Ascending aorta (tissue), 2 donors: ENCODE data around the gene PTGES3. TPM values are rescaled to one million over a fixed set of nuclear protein-coding genes. Genes with fewer than 3 reads are reported as not detected.
A peak's percentile ranks its signal among the peaks of the same experiment; 100 is the strongest.
"Not testable (repeated sequence)": the region's sequence is repeated elsewhere in the genome, so short reads cannot be mapped to it uniquely, and the experiment has no call there.

Experiments used
- DNase-seq, 2 donors: peaks; one replicate each; pipeline ENCODE4 v3.0.0-alpha.2; 2019; ENCODE audit warnings: low spot score in 2 of 2
- H3K27ac ChIP-seq, 2 donors: fragments of 200-600 bp; sonication (generic); one replicate each; pipeline ENCODE4 v1.5.1; 2016 to 2017; ENCODE audit warnings: mild to moderate bottlenecking in 1 of 2
- H3K27me3 ChIP-seq: fragments of 200-600 bp; sonication (generic); one replicate; pipeline ENCODE4 v1.5.1; 2017
- H3K36me3 ChIP-seq, 2 donors: fragments of 200-600 bp; sonication (generic); one replicate each; pipeline ENCODE4 v1.5.1; 2016
- H3K4me1 ChIP-seq, 2 donors: fragments of 200-600 bp; sonication (generic); one replicate each; pipeline ENCODE4 v1.5.1; 2016 to 2017; ENCODE audit warnings: mild to moderate bottlenecking in 1 of 2
- H3K4me3 ChIP-seq, 2 donors: fragments of 200-600 bp; sonication (generic); one replicate each; pipeline ENCODE4 v1.5.1; 2016 to 2017; ENCODE audit warnings: mild to moderate bottlenecking in 1 of 2
- H3K9me3 ChIP-seq, 2 donors: fragments of 200-600 bp; sonication (generic); one replicate each; pipeline ENCODE4 v1.5.1; 2016
- intact Hi-C: fragments of 100-400 bp; cut with DNase I; formaldehyde crosslinking; loops from one replicate; pipeline ENCODE4 v1.15.1; 2023
- total RNA-seq: library from RNA; depleted of rRNA; stranded (reverse); fragments of >200 nt; gene quantifications from one replicate; pipeline ENCODE4 v1.1.0, GENCODE V29; 2016
- TF ChIP-seq, protein P1 (sequence below), 3 experiments: fragments of 200-600 bp in 2 of 3; fragments of 450-650 bp in 1 of 3; sonication (generic) in 2 of 3; IDR thresholded peaks; one replicate each; pipeline ENCODE4 v1.5.1; 2016 to 2019; ENCODE audit warnings: antibody characterized with exemption in 3 of 3, mild to moderate bottlenecking in 1 of 3, moderate library complexity in 1 of 3

The PTGES3 gene
- total RNA-seq, 1 donor from 2014 or later, result 62.2 TPM

DNA sequence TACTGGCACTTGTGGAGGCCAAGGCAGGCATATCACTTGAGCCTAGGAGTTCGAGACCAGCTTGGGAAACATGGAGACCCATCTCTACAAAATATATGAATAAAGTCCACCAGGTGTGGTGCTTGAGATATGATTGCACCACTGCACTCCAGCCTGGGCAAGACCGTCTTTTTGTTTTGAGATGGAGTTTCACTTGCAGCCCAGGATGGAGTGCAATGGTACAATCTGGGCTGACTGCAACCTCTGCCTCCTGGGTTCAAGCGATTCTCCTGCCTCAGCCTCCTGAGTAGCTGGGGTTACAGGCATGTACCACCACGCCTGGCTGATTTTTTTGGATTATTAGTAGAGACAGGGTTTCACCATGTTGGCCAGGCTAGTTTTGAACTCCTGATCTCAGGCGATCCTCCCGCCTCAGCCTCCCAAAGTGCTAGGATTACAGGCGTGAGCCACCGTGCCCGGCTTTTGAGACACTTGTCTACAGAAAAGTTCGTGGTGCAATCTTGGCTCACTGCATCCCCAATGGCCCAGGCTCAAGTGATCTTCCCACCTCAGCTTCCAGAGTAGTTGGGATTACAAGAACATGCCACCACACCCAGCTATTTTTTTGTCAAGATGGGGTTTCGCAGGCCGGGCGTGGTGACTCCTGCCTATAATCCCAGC lies 26.0 kb downstream of the PTGES3 start:
- Histone ChIP-seq H3K9me3 (no peaks in the 10 kb centered on the region), H3K4me1 (no peaks in the 10 kb centered on the region), H3K36me3 (peaks cover 40 to 53% of the 10 kb centered on the region in 2 donors), H3K4me3 (no peak overlapping the region), H3K27ac (no peak overlapping the region), H3K27me3 (no peaks in the 10 kb centered on the region)
- peak in 1 of 2 donors; percentile 41 for DNase-seq
- intact Hi-C loops, result no loop called here
- TF ChIP-seq, protein P1, sequence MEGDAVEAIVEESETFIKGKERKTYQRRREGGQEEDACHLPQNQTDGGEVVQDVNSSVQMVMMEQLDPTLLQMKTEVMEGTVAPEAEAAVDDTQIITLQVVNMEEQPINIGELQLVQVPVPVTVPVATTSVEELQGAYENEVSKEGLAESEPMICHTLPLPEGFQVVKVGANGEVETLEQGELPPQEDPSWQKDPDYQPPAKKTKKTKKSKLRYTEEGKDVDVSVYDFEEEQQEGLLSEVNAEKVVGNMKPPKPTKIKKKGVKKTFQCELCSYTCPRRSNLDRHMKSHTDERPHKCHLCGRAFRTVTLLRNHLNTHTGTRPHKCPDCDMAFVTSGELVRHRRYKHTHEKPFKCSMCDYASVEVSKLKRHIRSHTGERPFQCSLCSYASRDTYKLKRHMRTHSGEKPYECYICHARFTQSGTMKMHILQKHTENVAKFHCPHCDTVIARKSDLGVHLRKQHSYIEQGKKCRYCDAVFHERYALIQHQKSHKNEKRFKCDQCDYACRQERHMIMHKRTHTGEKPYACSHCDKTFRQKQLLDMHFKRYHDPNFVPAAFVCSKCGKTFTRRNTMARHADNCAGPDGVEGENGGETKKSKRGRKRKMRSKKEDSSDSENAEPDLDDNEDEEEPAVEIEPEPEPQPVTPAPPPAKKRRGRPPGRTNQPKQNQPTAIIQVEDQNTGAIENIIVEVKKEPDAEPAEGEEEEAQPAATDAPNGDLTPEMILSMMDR (IDR thresholded peaks at IDR 0.05), result no peak

DNA sequence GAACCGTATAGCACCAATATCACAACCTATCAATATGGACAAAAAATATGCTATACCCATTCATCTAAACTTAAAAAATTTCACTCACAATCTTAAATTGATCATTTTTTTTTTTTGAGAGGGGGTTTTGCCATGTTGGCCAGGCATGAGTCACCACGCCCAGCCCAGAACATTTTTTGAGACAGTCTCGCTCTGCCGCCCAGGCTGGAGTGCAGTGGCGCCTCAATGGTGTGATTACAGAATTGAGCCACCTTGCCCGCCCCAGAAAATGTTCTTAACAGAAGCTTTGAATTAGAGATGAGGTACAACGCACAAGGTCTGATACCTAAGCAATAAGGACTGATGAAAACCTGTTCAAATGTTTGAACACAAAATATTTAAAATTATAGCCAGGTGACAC lies 26.5 kb downstream of the PTGES3 start:
- H3K36me3 ChIP-seq, result peaks cover 34 to 47% of the 10 kb centered on the region in 2 donors
- intact Hi-C loops, result no loop called here

DNA sequence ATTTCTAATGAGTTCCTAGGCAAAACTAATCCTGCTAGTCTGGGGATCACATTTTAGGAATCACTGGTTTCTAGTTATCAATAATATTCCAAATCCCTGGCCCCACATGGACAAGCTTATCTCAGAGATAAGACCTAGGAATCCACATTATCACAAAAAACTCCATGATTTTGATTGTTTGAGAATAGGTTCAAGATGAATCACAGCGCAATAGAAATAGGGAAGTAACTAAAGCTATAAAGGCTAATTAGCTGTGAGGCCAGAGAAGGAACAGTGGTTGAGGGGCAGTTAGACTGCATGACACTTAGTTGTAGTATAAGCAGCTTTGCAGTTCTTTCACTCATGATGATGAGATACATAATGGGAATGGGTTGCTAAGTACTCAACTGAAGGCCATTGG lies 29.2 kb downstream of the PTGES3 start:
- TF ChIP-seq, protein P1 (IDR thresholded peaks at IDR 0.05), result no peak
- H3K27ac ChIP-seq, result no peak overlapping the region
- peaks cover 10 to 21% of the 10 kb centered on the region in 2 donors for H3K36me3 ChIP-seq
- DNase-seq, result no peak
- H3K27me3 ChIP-seq, result no peaks in the 10 kb centered on the region
- no peaks in the 10 kb centered on the region for H3K9me3 ChIP-seq
- intact Hi-C loops, result no loop called here
- no peaks in the 10 kb centered on the region for H3K4me1 ChIP-seq
- H3K4me3 ChIP-seq, result no peak overlapping the region

More for the DNA sequence above, 26.5 kb downstream of the PTGES3 start:
- no peaks in the 10 kb centered on the region for H3K9me3 ChIP-seq
- no peak for DNase-seq
- no peak overlapping the region for H3K27ac ChIP-seq
- no peaks in the 10 kb centered on the region for H3K27me3 ChIP-seq
- H3K4me3 ChIP-seq, result no peak overlapping the region
- TF ChIP-seq, protein P1 (IDR thresholded peaks at IDR 0.05), result no peak
- no peaks in the 10 kb centered on the region for H3K4me1 ChIP-seq

DNA sequence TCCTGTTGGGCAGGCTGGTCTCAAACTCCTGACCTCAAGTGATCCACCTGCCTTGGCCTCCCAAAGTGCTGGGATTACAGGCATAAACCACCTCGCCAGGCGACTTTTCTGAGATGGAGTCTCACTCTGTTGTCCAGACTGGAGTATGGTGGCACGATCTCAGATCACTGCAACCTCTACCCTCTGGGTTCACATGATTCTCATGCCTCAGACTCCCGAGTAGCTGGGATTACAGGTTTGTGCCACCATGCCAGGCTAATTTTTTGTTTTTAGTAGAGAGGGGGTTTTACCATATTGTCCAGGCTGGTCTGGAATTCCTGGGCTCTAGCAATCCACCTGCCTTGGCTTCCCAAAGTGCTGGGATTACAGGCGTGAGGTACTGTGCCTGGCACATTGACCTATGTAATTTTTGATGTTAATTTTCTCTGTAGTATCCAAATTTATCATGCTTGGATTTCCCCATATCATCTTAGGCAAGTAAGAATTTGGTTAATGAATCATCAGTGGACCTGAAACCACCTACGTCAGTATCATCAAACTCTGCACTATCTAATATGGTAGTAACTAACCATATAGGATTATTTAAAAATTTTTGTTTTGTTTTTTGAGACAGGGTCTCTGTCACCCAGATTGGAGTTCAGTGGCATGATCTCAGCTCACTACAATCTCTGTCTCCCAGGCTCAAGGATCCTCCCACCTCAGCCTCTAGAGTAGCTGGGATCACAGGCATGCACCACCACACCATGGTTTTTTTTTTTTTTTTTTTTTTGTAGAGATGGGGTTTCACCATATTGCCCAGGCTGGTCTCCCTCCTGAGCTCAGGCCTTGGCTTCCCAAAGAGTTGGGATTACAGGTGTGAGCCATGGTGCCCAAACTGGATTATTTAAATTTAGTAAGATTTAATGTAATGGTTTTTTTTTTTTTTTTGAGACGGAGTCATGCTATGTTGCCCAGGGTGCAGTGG lies 30.4 kb downstream of the PTGES3 start:
- TF ChIP-seq, protein P1 (IDR thresholded peaks at IDR 0.05), result no peak
- intact Hi-C loops, result no loop called here
- Histone ChIP-seq H3K4me3 (no peak overlapping the region), H3K4me1 (no peaks in the 10 kb centered on the region), H3K27ac (no peak overlapping the region), H3K9me3 (no peaks in the 10 kb centered on the region), H3K27me3 (no peaks in the 10 kb centered on the region), H3K36me3 (peaks cover 6 to 9% of the 10 kb centered on the region in 2 donors)
- peak in 1 of 2 donors; percentile 16 for DNase-seq

DNA sequence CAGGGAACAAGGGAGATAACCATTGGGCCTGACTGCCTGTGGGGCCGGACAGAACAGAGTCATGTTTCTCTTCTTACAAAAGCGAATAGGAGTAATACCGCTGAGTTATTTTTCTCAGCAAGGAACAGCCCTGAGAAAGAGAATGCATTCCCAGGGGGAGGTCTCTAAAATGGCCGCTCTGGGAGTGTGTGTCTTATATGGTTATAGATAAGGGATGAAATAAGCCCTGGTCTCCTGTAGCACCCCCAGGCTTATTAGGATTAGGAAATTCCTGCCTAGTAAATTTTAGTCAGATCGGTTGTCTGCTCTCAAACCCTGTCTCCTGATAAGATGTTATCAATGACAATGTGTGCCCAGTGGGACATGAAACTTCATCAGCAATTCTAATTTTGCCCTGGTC lies 34.3 kb downstream of the PTGES3 start:
- H3K27me3 ChIP-seq, DNase-seq, H3K27ac ChIP-seq, H3K9me3 ChIP-seq, intact Hi-C loops, H3K4me3 ChIP-seq, H3K4me1 ChIP-seq, H3K36me3 ChIP-seq: not testable (repeated sequence)

DNA sequence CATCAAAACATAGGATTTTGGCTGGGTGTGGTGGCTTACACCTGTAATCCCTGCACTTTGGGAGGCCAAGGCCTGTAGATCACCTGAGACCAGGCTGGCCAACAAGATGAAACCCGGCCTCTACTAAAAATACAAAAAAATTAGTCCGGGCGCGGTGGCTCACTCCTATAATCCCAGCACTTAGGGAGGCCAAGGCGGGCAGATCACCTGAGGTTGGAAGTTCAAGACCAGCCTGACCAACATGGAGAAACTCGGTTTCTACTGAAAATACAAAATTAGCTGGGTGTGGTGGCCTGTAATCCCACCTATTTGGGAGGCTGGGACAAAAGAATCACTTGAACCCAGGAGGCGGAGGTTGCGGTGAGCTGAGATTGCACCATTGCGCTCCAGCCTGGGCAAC lies 40.1 kb downstream of the PTGES3 start:
- intact Hi-C loops, result loop anchor here (5.0 kb wide), 2 partner anchors 286 to 531 kb away; partner anchors contain the start of genes APOF, RPL41, STAT2 and ZC3H10

More for the DNA sequence above, 40.1 kb downstream of the PTGES3 start:
- Histone ChIP-seq H3K4me1 (peaks cover 10 to 12% of the 10 kb centered on the region in 2 donors), H3K36me3 (peaks cover 8 to 11% of the 10 kb centered on the region in 2 donors)
- H3K27ac ChIP-seq, H3K4me3 ChIP-seq, H3K9me3 ChIP-seq, H3K27me3 ChIP-seq: not testable (repeated sequence)
- peak in 1 of 2 donors; percentile 53 for DNase-seq
